Astrocyte (in vitro differentiated cells and primary cell): Measurements from ENCODE around the gene ZMAT2. TPM values are rescaled to one million over a fixed set of nuclear protein-coding genes. Genes with fewer than 3 reads are reported as not detected.

Experiments
- DNase-seq: peaks from one replicate; pipeline ENCODE4 v3.0.0-alpha.2; 2010; ENCODE audit warnings: low read depth
- FAIRE-seq: peaks from 2 replicates; lab custom pipeline; 2011; peaks lifted over from hg19 to GRCh38; lab: Jason Lieb, UNC
- H2AFZ ChIP-seq: 2 replicates; pipeline ENCODE4 v1.6.0; 2012; ENCODE audit warnings: low read depth, low read length, inconsistent platforms
- H3K27ac ChIP-seq: 2 replicates; pipeline ENCODE4 v1.5.1; 2011; ENCODE audit warnings: low read depth, low read length, inconsistent platforms
- H3K27me3 ChIP-seq: 2 replicates; pipeline ENCODE4 v1.6.0; 2011; ENCODE audit warnings: low read length, inconsistent platforms; ENCODE audit not compliant: insufficient read depth
- H3K36me3 ChIP-seq: 2 replicates; pipeline ENCODE4 v1.5.1; 2011; ENCODE audit warnings: low read length, inconsistent platforms; ENCODE audit not compliant: insufficient read depth
- H3K4me1 ChIP-seq: 2 replicates; pipeline ENCODE4 v1.5.1; 2011; ENCODE audit warnings: low read length, inconsistent platforms; ENCODE audit not compliant: insufficient read depth
- H3K4me2 ChIP-seq: 2 replicates; pipeline ENCODE4 v1.6.0; 2012; ENCODE audit warnings: low read length, inconsistent platforms
- H3K4me3 ChIP-seq: 2 replicates; pipeline ENCODE4 v1.5.1; 2011; ENCODE audit warnings: low read depth, mild to moderate bottlenecking, low read length, inconsistent platforms; ENCODE audit not compliant: insufficient read depth
- H3K79me2 ChIP-seq: 2 replicates; pipeline ENCODE4 v1.6.0; 2012; ENCODE audit warnings: mild to moderate bottlenecking, low read length, inconsistent platforms; ENCODE audit not compliant: insufficient read depth
- H3K9ac ChIP-seq: 2 replicates; pipeline ENCODE4 v1.6.0; 2012; ENCODE audit warnings: mild to moderate bottlenecking, low read length, inconsistent platforms
- H3K9me3 ChIP-seq: 2 replicates; pipeline ENCODE4 v1.5.1; 2012; ENCODE audit warnings: low read depth, mild to moderate bottlenecking, low read length, inconsistent platforms; ENCODE audit not compliant: insufficient read depth
- H4K20me1 ChIP-seq: 2 replicates; pipeline ENCODE4 v1.6.0; 2012; ENCODE audit warnings: low read length, inconsistent platforms; ENCODE audit not compliant: insufficient read depth
- H3K27ac Mint-ChIP-seq: one replicate; pipeline ENCODE4 v1.8.0; 2021; ENCODE audit warnings: mild to moderate bottlenecking, mixed read lengths; ENCODE audit not compliant: unreplicated experiment
- H3K27me3 Mint-ChIP-seq: one replicate; pipeline ENCODE4 v1.8.0; 2021; ENCODE audit warnings: low read depth, mixed read lengths; ENCODE audit not compliant: unreplicated experiment
- H3K36me3 Mint-ChIP-seq: one replicate; pipeline ENCODE4 v1.8.0; 2021; ENCODE audit warnings: low read depth, mixed read lengths; ENCODE audit not compliant: unreplicated experiment
- H3K4me1 Mint-ChIP-seq: one replicate; pipeline ENCODE4 v1.8.0; 2021; ENCODE audit warnings: low read depth, mixed read lengths; ENCODE audit not compliant: unreplicated experiment
- H3K4me3 Mint-ChIP-seq: one replicate; pipeline ENCODE4 v1.8.0; 2021; ENCODE audit warnings: mild to moderate bottlenecking, moderate library complexity, mixed read lengths; ENCODE audit not compliant: unreplicated experiment
- H3K9me3 Mint-ChIP-seq: one replicate; pipeline ENCODE4 v1.8.0; 2021; ENCODE audit warnings: mild to moderate bottlenecking, mixed read lengths; ENCODE audit not compliant: unreplicated experiment
- CTCF ChIP-seq: IDR thresholded peaks from 2 replicates; pipeline ENCODE4 v1.5.1; 2011; ENCODE audit warnings: low read depth, mild to moderate bottlenecking, inconsistent platforms, low read length, moderate library complexity; ENCODE audit not compliant: insufficient read depth
- EZH2 ChIP-seq: IDR thresholded peaks from 2 replicates; pipeline ENCODE4 v1.6.1; 2012; ENCODE audit warnings: mild to moderate bottlenecking, low read length, inconsistent platforms; ENCODE audit not compliant: insufficient read depth
- total RNA-seq: library from RNA; stranded (reverse); gene quantifications from 2 replicates; pipeline ENCODE4 v1.2.1, GENCODE V29; 2021

Gene ZMAT2
- total RNA-seq, 1 donor from 2014 or later, result 57.4 TPM

GRCh38 chr5:140674211-140674610 lies 26.0 kb upstream of the ZMAT2 start:
- Histone ChIP-seq H3K4me2 (no peak overlapping the region), H3K36me3 (peaks cover 46% of the 10 kb centered on the region), H3K9me3 (no peaks in the 10 kb centered on the region), H3K4me3 (no peak overlapping the region), H3K79me2 (peaks cover 2% of the 10 kb centered on the region), H4K20me1 (peaks cover 21% of the 10 kb centered on the region), H3K4me1 (no peaks in the 10 kb centered on the region), H3K9ac (no peak overlapping the region), H3K27ac (no peak overlapping the region), H2AFZ (no peak overlapping the region), H3K27me3 (no peaks in the 10 kb centered on the region)
- TF ChIP-seq EZH2, result no peak
- no peaks in the 10 kb centered on the region for H3K27me3 Mint-ChIP-seq
- no peaks in the 10 kb centered on the region for H3K9me3 Mint-ChIP-seq
- DNase-seq (no peak), FAIRE-seq (no peak)
- no peaks in the 10 kb centered on the region for H3K4me1 Mint-ChIP-seq
- H3K4me3 Mint-ChIP-seq, result no peak overlapping the region
- H3K27ac Mint-ChIP-seq, result no peak overlapping the region
- H3K36me3 Mint-ChIP-seq, result peaks cover 32% of the 10 kb centered on the region

GRCh38 chr5:140674629-140675028 lies 25.6 kb upstream of the ZMAT2 start:
- no peaks in the 10 kb centered on the region for H3K9me3 ChIP-seq
- no peaks in the 10 kb centered on the region for H3K27me3 Mint-ChIP-seq
- H3K9me3 Mint-ChIP-seq, result no peaks in the 10 kb centered on the region
- TF ChIP-seq EZH2, result no peak
- TF ChIP-seq CTCF, result no peak
- H3K4me1 ChIP-seq, result no peaks in the 10 kb centered on the region
- no peak overlapping the region for H3K27ac Mint-ChIP-seq
- H3K27me3 ChIP-seq, result no peaks in the 10 kb centered on the region
- no peaks in the 10 kb centered on the region for H3K4me1 Mint-ChIP-seq
- no peak for DNase-seq
- H3K79me2 ChIP-seq, result no peaks in the 10 kb centered on the region
- H3K4me3 ChIP-seq, result no peak overlapping the region
- H2AFZ ChIP-seq, result no peak overlapping the region
- no peak overlapping the region for H3K4me3 Mint-ChIP-seq
- peaks cover 29% of the 10 kb centered on the region for H3K36me3 Mint-ChIP-seq
- peaks cover 47% of the 10 kb centered on the region for H3K36me3 ChIP-seq
- no peak overlapping the region for H3K27ac ChIP-seq
- H3K4me2 ChIP-seq, result no peak overlapping the region
- no peak overlapping the region for H3K9ac ChIP-seq
- peaks cover 17% of the 10 kb centered on the region for H4K20me1 ChIP-seq
- FAIRE-seq, result no peak

GRCh38 chr5:140677947-140678346 lies 22.3 kb upstream of the ZMAT2 start:
- H3K4me3 Mint-ChIP-seq, result no peak overlapping the region
- peaks cover 66% of the 10 kb centered on the region for H3K36me3 ChIP-seq

More at GRCh38 chr5:140677947-140678346, 22.3 kb upstream of the ZMAT2 start:
- Histone ChIP-seq H3K4me1 (no peaks in the 10 kb centered on the region), H2AFZ (no peak overlapping the region), H3K4me3 (no peak overlapping the region), H3K27me3 (no peaks in the 10 kb centered on the region), H3K9me3 (no peaks in the 10 kb centered on the region), H3K9ac (no peak overlapping the region), H3K4me2 (no peak overlapping the region), H3K79me2 (no peaks in the 10 kb centered on the region), H3K27ac (no peak overlapping the region), H4K20me1 (peaks cover 6% of the 10 kb centered on the region)
- Mint-ChIP-seq H3K27me3 (no peaks in the 10 kb centered on the region), H3K9me3 (no peaks in the 10 kb centered on the region), H3K36me3 (peaks cover 26% of the 10 kb centered on the region), H3K4me1 (no peaks in the 10 kb centered on the region), H3K27ac (no peak overlapping the region)
- TF ChIP-seq CTCF (no peak), EZH2 (no peak)
- FAIRE-seq, result no peak
- DNase-seq, result no peak
